Measurements from ENCODE around the gene TRMO. TPM values are rescaled to one million over a fixed set of nuclear protein-coding genes. Genes with fewer than 3 reads are reported as not detected.
A peak's percentile ranks its signal among the peaks of the same experiment; 100 is the strongest.

TRMO gene
- total and polyA plus RNA-seq, 9 of the 15 experiments (the other 6 are each of a cell fraction or from before 2014, with no cell fraction given), result 5.6 to 22.4 (median 16.2) TPM

GRCh38 chr9:97943308-97943855 is 21.1 kb upstream of the TRMO start (continued):
- peak in 1 of 2 experiments; percentile 54; a peak in 1 of 3 replicates for TF ChIP-seq CBX3 (IDR thresholded peaks at IDR 0.05; ENCODE audit: borderline replicate concordance in 1 of 2, low read length in 2 of 2)
- TF ChIP-seq EP300 (IDR thresholded peaks at IDR 0.05; ENCODE audit: low read length), result peak; percentile 99
- no peak for TF ChIP-seq RFX1 (IDR thresholded peaks at IDR 0.05)
- TF ChIP-seq TAL1 (IDR thresholded peaks at IDR 0.05), result peak; percentile 98
- TF ChIP-seq ZEB2 (IDR thresholded peaks at IDR 0.05), result peak; percentile 90
- peak; percentile 51; the same call in 1 of the 2 replicates for TF ChIP-seq SPI1 (IDR thresholded peaks at IDR 0.05; ENCODE audit: borderline replicate concordance, low read depth, low read length)
- TF ChIP-seq TEAD1 (CRISPR knock-in tag; IDR thresholded peaks at IDR 0.05), result 0 out of 4 replicates have a peak, but pooled peaks of 1 of the 2 experiments have one; percentile 8
- peak; percentile 62; the same call in 1 of the 2 replicates for TF ChIP-seq SP1 (CRISPR knock-in tag; IDR thresholded peaks at IDR 0.05)
- TF ChIP-seq ZNF274 (IDR thresholded peaks at IDR 0.05; ENCODE audit: borderline replicate concordance, low read depth, low read length), result peak; percentile 56; the same call in 1 of the 2 replicates
- 0 out of 2 replicates have a peak, but pooled peaks have one; percentile 56 for TF ChIP-seq ILF3 (IDR thresholded peaks at IDR 0.05; ENCODE audit: borderline replicate concordance)
- no peak for TF ChIP-seq POLR2G (IDR thresholded peaks at IDR 0.05; ENCODE audit: low read depth, low read length)
- peak; percentile 52; the same call in 1 of the 2 replicates for TF ChIP-seq MYNN (IDR thresholded peaks at IDR 0.05)
- no peak for TF ChIP-seq MYNN (CRISPR knock-in tag; IDR thresholded peaks at IDR 0.05)
- TF ChIP-seq HMGN3 (IDR thresholded peaks at IDR 0.05; ENCODE audit: borderline replicate concordance, extremely low read depth, insufficient read length, low read depth, low read length), result peak; percentile 42
- TF ChIP-seq SMARCC2 (IDR thresholded peaks at IDR 0.05; ENCODE audit: low read depth), result peak; percentile 91
- peak; percentile 7 to 79; a peak in 2 of 4 replicates for TF ChIP-seq HDAC1 (IDR thresholded peaks at IDR 0.05)
- TF ChIP-seq ARNT (IDR thresholded peaks at IDR 0.05), result peak; percentile 70 to 89; a peak in 3 of 4 replicates
- peak; percentile 40; the same call in 1 of the 2 replicates for TF ChIP-seq ZNF589 (CRISPR knock-in tag; IDR thresholded peaks at IDR 0.05; ENCODE audit: low read depth)
- TF ChIP-seq MBD1 (CRISPR knock-in tag; IDR thresholded peaks at IDR 0.05), result no peak
- TF ChIP-seq CHAMP1 (IDR thresholded peaks at IDR 0.05), result peak; percentile 89
- TF ChIP-seq NONO (IDR thresholded peaks at IDR 0.05; ENCODE audit: low read depth in 2 of 2, low read length in 1 of 2), result peak in 1 of 2 experiments; percentile 35; a peak in 1 of 4 replicates
- TF ChIP-seq SMAD4 (CRISPR knock-in tag; conservative IDR thresholded peaks at IDR 0.05), result peak; percentile 94
- TF ChIP-seq ZNF143 (CRISPR knock-in tag; IDR thresholded peaks at IDR 0.05), result no peak
- no peak for TF ChIP-seq THRA (IDR thresholded peaks at IDR 0.05)
